Uterus (tissue), 4 donors: ENCODE measurements around the gene LMAN2L. TPM values are rescaled to one million over a fixed set of nuclear protein-coding genes. Genes with fewer than 3 reads are reported as not detected.

Experiments used
- DNase-seq, 2 donors: peaks; one replicate each; pipeline ENCODE4 v3.0.0-alpha.2; 2019 to 2020
- H3K27ac ChIP-seq, 2 donors: fragments of 200-600 bp; sonication (generic); 1 replicate in 1 of 2; 2 replicates in 1 of 2; pipeline ENCODE4 v1.5.1; 2016 to 2018
- H3K27me3 ChIP-seq, 2 donors: fragments of 200-600 bp; sonication (generic); one replicate each; pipeline ENCODE4 v1.5.1; 2018 to 2019; ENCODE audit warnings: control low read depth in 1 of 2
- H3K36me3 ChIP-seq, 2 donors: fragments of 200-600 bp; sonication (generic); one replicate each; pipeline ENCODE4 v1.5.1; 2019; ENCODE audit warnings: control low read depth in 1 of 2
- H3K4me1 ChIP-seq, 2 donors: fragments of 200-600 bp; sonication (generic); one replicate each; pipeline ENCODE4 v1.5.1; 2018 to 2019; ENCODE audit warnings: control low read depth in 1 of 2
- H3K4me3 ChIP-seq, 2 donors: fragments of 200-600 bp; sonication (generic); 1 replicate in 1 of 2; 2 replicates in 1 of 2; pipeline ENCODE4 v1.5.1; 2018 to 2019; ENCODE audit warnings: mild to moderate bottlenecking in 1 of 2
- H3K9me3 ChIP-seq, 2 donors: fragments of 200-600 bp; sonication (generic); one replicate each; pipeline ENCODE4 v1.5.1; 2019; ENCODE audit warnings: control low read depth in 1 of 2
- POLR2A ChIP-seq, 2 donors: fragments of 450-650 bp; IDR thresholded peaks; one replicate each; pipeline ENCODE4 v1.6.1; 2016; ENCODE audit warnings: antibody characterized with exemption in 2 of 2, mild to moderate bottlenecking in 1 of 2, moderate library complexity in 1 of 2
- intact Hi-C: fragments of 100-400 bp; cut with DNase I; formaldehyde crosslinking; loops from one replicate; pipeline ENCODE4 v1.15.1; 2023; ENCODE audit warnings: low total_unique reads
- total RNA-seq, 4 donors: library from RNA; depleted of rRNA in 3 of 4; stranded (reverse); fragments of >200 nt in 3 of 4; gene quantifications; one replicate each; pipeline versions ENCODE4 v1.1.0 to v1.2.4, GENCODE V29; 2014 to 2023
- TF ChIP-seq, protein P1 (sequence below), 4 experiments: fragments of 200-600 bp in 2 of 4; fragments of 450-650 bp in 2 of 4; sonication (generic) in 2 of 4; IDR thresholded peaks; one replicate each; pipeline ENCODE4 v1.5.1; 2016 to 2019; ENCODE audit warnings: antibody characterized with exemption in 4 of 4, mild to moderate bottlenecking in 2 of 4, moderate library complexity in 1 of 4
- donor health status: DM: yes; HTN: yes; CAD: no.

The LMAN2L gene
- total RNA-seq, 4 donors from 2014 or later = 13.8 to 51.2 (median 20.9) TPM

GRCh38 chr2:96739076-96739632 is 710 bp downstream of the LMAN2L start:
- Histone ChIP-seq H3K4me1 (peaks cover 0 to 10% of the 10 kb centered on the region in 2 donors), H3K4me3 (peak overlapping the region; percentile 94 to 95), H3K9me3 (no peaks in the 10 kb centered on the region), H3K27ac (peak overlapping the region; percentile 78 to 81), H3K36me3 (no peaks in the 10 kb centered on the region), H3K27me3 (no peaks in the 10 kb centered on the region)
- intact Hi-C loops = no loop called here
- no peak for DNase-seq
- TF ChIP-seq, protein P1, sequence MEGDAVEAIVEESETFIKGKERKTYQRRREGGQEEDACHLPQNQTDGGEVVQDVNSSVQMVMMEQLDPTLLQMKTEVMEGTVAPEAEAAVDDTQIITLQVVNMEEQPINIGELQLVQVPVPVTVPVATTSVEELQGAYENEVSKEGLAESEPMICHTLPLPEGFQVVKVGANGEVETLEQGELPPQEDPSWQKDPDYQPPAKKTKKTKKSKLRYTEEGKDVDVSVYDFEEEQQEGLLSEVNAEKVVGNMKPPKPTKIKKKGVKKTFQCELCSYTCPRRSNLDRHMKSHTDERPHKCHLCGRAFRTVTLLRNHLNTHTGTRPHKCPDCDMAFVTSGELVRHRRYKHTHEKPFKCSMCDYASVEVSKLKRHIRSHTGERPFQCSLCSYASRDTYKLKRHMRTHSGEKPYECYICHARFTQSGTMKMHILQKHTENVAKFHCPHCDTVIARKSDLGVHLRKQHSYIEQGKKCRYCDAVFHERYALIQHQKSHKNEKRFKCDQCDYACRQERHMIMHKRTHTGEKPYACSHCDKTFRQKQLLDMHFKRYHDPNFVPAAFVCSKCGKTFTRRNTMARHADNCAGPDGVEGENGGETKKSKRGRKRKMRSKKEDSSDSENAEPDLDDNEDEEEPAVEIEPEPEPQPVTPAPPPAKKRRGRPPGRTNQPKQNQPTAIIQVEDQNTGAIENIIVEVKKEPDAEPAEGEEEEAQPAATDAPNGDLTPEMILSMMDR (IDR thresholded peaks at IDR 0.05) = no peak
- TF ChIP-seq POLR2A (IDR thresholded peaks at IDR 0.05) = no peak

GRCh38 chr2:96737831-96738230 is 2.0 kb downstream of the LMAN2L start:
- H3K4me3 ChIP-seq = no peak overlapping the region
- TF ChIP-seq, protein P1 (IDR thresholded peaks at IDR 0.05) = no peak
- no peak for TF ChIP-seq POLR2A (IDR thresholded peaks at IDR 0.05)
- intact Hi-C loops = no loop called here
- peaks cover 0 to 10% of the 10 kb centered on the region in 2 donors for H3K4me1 ChIP-seq
- H3K36me3 ChIP-seq = no peaks in the 10 kb centered on the region
- no peak for DNase-seq
- H3K27me3 ChIP-seq = no peaks in the 10 kb centered on the region
- H3K27ac ChIP-seq = no peak overlapping the region
- no peaks in the 10 kb centered on the region for H3K9me3 ChIP-seq

DNA sequence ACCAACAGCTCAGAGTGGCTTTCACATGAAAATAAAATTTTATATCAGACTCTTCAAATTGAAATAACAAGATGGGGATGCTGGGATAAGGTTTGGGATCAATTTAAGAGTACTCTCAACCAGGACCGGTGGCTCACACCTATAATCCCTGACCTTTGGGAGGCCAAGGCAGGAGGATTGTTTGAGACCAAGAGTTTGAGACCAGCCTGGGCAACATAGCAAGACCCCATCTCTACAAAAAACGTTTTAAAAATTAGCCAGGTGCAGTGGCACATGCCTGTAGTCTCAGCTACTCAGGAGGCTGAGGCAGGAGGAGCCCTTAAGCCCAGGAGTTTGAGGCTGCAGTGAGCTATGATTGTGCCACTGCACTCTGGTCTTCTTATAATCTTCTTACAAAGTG is 2.6 kb downstream of the LMAN2L start:
- Histone ChIP-seq H3K4me1 (peaks cover 0 to 10% of the 10 kb centered on the region in 2 donors), H3K27ac (no peak overlapping the region), H3K9me3 (no peaks in the 10 kb centered on the region), H3K4me3 (no peak overlapping the region), H3K36me3 (no peaks in the 10 kb centered on the region), H3K27me3 (no peaks in the 10 kb centered on the region)
- no peak for DNase-seq
- TF ChIP-seq, protein P1 (IDR thresholded peaks at IDR 0.05) = no peak
- no peak for TF ChIP-seq POLR2A (IDR thresholded peaks at IDR 0.05)
- intact Hi-C loops = no loop called here

- Histone ChIP-seq H3K27me3 (no peaks in the 10 kb centered on the region), H3K4me3 (no peak overlapping the region), H3K27ac (no peak overlapping the region), H3K36me3 (no peaks in the 10 kb centered on the region), H3K9me3 (no peaks in the 10 kb centered on the region), H3K4me1 (peaks cover 0 to 5% of the 10 kb centered on the region in 2 donors)
- TF ChIP-seq, protein P1 (IDR thresholded peaks at IDR 0.05) = no peak
- TF ChIP-seq POLR2A (IDR thresholded peaks at IDR 0.05) = no peak
- intact Hi-C loops = no loop called here
- DNase-seq = no peak
Measured at GRCh38 chr2:96734880-96735583, 4.8 kb downstream of the LMAN2L start.

DNA sequence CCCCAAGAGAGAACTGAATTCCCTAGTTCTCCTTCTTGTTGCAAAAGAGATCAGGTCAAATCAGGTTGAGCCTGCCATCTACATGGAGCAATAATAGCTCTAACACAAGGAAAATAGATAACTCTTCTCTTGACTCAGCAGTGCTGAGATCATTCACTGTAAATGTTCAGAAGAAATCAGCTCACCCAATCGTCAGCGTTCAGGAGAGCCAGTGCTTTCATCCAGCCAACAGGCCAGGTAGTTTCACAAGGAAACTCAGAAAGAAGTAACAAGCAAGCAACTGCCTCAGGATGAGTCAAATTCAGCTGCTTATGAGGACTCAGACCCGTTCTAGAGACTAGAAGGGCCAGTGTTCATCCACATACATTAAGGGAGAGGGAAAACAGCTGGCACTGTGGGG is 5.9 kb downstream of the LMAN2L start:
- TF ChIP-seq, protein P1 (IDR thresholded peaks at IDR 0.05) = no peak
- TF ChIP-seq POLR2A (IDR thresholded peaks at IDR 0.05) = no peak
- H3K4me1 ChIP-seq = peaks cover 0 to 4% of the 10 kb centered on the region in 2 donors
- H3K4me3 ChIP-seq = no peak overlapping the region
- intact Hi-C loops = no loop called here
- H3K9me3 ChIP-seq = no peaks in the 10 kb centered on the region
- H3K27me3 ChIP-seq = no peaks in the 10 kb centered on the region
- DNase-seq = no peak
- H3K27ac ChIP-seq = no peak overlapping the region
- no peaks in the 10 kb centered on the region for H3K36me3 ChIP-seq
